ENCODE data around the gene CYB5D1. TPM values are rescaled to one million over a fixed set of nuclear protein-coding genes. Genes with fewer than 3 reads are reported as not detected.
A peak's percentile ranks its signal among the peaks of the same experiment; 100 is the strongest.

The CYB5D1 gene
- total RNA-seq, 1 donor from 2014 or later: 14.0 TPM

DNA sequence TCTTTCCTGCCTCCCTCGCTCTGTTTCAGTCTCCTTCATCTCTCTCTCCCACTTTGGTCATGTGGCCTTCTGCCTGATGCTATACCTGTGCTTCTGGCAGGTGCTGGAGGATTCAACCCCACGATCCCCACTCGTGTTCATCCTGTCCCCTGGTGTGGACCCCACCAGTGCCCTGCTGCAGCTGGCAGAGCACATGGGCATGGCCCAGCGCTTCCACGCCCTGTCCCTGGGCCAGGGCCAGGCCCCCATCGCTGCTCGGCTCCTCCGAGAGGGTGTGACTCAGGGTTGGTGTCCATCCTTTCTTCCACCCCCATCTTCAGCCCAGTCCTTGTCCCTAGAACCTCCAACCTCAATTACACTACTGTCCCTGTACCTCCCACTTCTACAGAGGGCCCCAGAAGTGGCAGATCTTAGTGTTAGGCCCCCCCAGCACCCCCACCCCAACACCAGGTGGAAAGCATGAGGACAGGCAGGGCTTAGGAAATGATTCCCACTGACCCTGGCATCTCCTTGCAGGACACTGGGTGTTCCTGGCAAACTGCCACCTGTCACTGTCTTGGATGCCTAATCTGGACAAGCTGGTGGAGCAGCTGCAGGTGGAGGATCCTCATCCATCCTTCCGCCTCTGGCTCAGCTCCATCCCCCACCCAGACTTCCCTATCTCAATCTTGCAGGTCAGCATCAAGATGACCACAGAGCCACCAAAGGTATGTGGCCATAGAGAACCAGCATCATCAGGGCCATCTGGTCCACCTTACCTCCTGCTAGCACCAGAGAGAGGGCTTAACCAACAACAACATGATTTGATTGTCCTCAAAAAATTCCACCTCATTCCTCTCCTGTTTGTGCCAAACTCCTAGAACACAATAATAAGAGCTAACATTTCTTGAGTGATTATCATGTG is 33.5 kb upstream of the CYB5D1 start:
- DNase-seq: no peak
- peaks cover 22% of the 10 kb centered on the region for H3K27me3 Mint-ChIP-seq
- intact Hi-C loops (cut with micrococcal nuclease): no loop called here
- no peaks in the 10 kb centered on the region for H3K36me3 Mint-ChIP-seq (ENCODE audit: low read depth)
- no peak overlapping the region for H3K27ac Mint-ChIP-seq
- H3K9me3 Mint-ChIP-seq: no peaks in the 10 kb centered on the region
- no peak overlapping the region for H3K4me3 Mint-ChIP-seq
- H3K4me1 Mint-ChIP-seq: peaks cover 7% of the 10 kb centered on the region

DNA sequence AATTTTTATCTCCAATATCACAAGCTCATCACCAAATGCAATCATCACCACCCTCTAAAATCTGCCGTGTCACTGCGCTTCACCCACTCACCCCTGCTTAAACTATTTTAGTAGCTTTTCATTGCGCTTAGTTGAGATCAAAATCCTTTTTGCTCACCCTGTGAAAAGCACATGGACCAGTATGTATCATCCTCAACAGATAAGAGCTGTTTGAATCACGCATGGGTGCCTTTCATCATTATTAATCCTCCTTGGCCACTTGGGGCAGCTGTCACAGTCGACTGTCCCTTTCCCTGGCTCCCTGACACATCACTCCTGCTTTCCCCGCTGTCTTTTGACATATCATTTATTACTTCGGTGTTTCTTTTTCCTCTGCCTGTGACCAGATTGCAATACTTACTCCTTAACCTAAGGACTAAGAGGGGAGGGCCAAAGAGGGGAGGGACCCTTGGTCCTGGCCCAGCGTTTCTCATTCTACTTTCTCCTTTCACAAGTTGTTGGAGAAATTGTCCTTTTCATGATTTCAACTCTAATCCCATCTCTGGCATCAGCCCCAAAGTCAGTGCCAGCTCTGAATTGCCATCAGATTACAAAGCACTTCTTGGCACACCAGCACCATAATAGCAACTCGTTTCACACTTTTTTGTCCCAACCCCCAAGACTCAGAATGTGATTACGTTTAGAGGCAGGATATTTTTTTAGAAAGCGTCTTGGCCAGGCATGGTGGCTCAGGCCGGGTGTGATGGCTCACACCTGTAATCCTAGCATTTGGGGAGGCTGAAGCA is 32.4 kb upstream of the CYB5D1 start:
- no peak for DNase-seq
- Mint-ChIP-seq H3K27ac (no peak overlapping the region), H3K36me3 (ENCODE audit: low read depth) (no peaks in the 10 kb centered on the region), H3K4me1 (peaks cover 7% of the 10 kb centered on the region), H3K4me3 (no peak overlapping the region), H3K9me3 (no peaks in the 10 kb centered on the region), H3K27me3 (peaks cover 24% of the 10 kb centered on the region)
- intact Hi-C loops (cut with micrococcal nuclease): no loop called here

DNA sequence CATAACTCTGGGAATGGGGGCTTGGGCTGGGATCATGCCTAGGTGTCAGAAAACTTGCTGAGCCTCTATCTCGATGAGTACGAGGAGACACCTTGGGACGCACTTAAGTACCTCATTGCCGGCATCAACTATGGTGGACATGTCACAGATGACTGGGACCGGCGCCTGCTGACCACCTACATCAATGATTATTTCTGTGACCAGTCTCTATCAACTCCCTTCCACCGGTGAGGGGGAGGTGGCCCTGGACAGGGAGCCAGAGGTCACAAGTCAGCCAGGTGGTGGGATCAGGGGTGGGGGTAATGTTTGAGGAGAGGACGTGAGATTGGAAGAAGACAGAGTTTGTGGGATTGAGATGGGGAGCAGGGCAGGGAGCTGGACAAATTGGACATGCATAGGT is 27.2 kb upstream of the CYB5D1 start:
- intact Hi-C loops (cut with micrococcal nuclease): loop anchor here (10.0 kb wide), 1 partner anchor 256 kb away; the partner anchor contains the start of gene CD68
- no peaks in the 10 kb centered on the region for H3K9me3 Mint-ChIP-seq
- H3K4me3 Mint-ChIP-seq: no peak overlapping the region
- DNase-seq: no peak
- H3K27me3 Mint-ChIP-seq: peaks cover 34% of the 10 kb centered on the region
- peaks cover 14% of the 10 kb centered on the region for H3K4me1 Mint-ChIP-seq
- no peaks in the 10 kb centered on the region for H3K36me3 Mint-ChIP-seq (ENCODE audit: low read depth)
- H3K27ac Mint-ChIP-seq: no peak overlapping the region

DNA sequence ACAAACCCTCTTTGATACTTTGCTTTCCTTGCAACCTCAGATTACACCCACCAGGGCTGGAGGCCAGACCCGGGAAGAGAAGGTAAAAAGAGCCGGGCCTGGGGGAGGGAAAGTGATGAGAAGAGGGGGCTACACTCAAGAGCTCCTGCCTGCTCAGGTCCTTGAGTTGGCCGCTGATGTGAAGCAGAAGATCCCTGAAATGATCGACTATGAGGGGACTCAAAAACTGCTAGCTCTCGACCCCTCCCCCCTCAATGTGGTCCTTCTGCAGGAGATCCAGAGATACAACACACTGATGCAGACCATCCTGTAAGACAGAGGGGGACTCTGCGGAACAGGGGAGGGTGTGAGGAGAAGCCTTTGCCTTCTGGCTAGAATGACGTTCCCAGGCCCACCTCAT is 26.6 kb upstream of the CYB5D1 start:
- intact Hi-C loops (cut with micrococcal nuclease): loop anchor here (10.0 kb wide), 1 partner anchor 256 kb away; the partner anchor contains the start of gene CD68
- Mint-ChIP-seq H3K36me3 (ENCODE audit: low read depth) (no peaks in the 10 kb centered on the region), H3K4me3 (no peak overlapping the region), H3K27me3 (peaks cover 32% of the 10 kb centered on the region), H3K27ac (no peak overlapping the region), H3K4me1 (peaks cover 17% of the 10 kb centered on the region), H3K9me3 (no peaks in the 10 kb centered on the region)
- DNase-seq: no peak

DNA sequence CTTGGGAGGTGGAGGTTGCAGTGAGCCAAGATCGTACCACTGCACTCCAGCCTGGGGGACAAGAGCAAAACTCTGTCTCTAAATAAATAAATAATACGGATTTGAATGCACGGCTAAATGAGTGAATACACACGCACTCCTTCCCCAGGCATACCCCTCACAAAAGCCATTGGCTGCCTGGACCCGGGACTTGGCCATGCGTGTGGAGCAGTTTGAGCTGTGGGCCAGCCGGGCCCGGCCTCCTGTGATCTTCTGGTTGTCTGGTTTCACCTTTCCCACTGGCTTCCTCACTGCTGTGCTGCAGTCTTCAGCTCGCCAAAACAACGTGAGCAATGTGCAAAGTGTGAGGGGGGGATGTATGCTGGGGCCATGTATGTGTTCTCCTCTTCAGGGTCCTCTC is 25.4 kb upstream of the CYB5D1 start:
- H3K27ac Mint-ChIP-seq: no peak overlapping the region
- intact Hi-C loops (cut with micrococcal nuclease): loop anchor here (10.0 kb wide), 1 partner anchor 258 kb away; the partner anchor contains the start of gene CD68
- no peak overlapping the region for H3K4me3 Mint-ChIP-seq
- no peak for DNase-seq
- H3K27me3 Mint-ChIP-seq: peaks cover 25% of the 10 kb centered on the region
- no peaks in the 10 kb centered on the region for H3K9me3 Mint-ChIP-seq
- no peaks in the 10 kb centered on the region for H3K36me3 Mint-ChIP-seq (ENCODE audit: low read depth)
- peaks cover 28% of the 10 kb centered on the region for H3K4me1 Mint-ChIP-seq

DNA sequence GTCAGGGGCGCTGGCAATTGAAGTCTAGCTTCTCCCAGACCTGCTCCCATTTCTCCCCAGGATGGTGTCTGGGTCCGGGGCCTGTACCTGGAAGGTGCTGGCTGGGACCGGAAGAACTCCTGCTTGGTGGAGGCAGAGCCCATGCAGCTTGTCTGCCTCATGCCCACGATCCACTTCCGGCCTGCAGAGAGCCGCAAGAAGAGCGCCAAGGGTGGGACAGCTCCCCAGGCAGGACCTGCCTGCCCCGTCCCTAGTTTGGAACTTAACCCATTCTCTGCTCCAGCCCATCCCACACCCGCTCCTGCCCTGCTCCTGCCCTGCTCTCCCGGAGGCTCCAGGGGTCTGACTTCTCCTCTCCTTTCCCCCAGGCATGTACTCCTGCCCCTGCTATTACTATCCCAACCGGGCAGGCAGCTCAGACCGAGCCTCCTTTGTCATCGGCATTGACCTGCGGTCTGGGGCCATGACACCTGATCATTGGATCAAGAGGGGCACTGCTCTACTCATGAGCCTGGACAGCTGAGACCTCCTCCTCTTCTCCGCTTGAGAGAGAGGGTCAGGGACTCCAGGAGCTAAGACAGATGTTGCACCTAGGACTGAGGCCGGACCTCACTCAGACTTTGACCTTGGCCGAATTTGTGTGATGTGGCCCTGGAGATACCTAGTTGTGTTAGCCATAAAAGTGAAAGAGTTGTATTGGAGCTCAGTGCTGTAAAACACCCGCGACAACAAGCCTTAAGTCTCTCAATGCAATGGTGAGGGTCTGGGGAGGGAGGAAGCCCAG is 24.6 kb upstream of the CYB5D1 start:
- peak overlapping the region; percentile 87 for H3K4me3 Mint-ChIP-seq
- intact Hi-C loops (cut with micrococcal nuclease): loop anchor here (10.0 kb wide), 1 partner anchor 258 kb away; the partner anchor contains the start of gene CD68
- peak overlapping the region; percentile 83 for H3K27ac Mint-ChIP-seq
- no peaks in the 10 kb centered on the region for H3K36me3 Mint-ChIP-seq (ENCODE audit: low read depth)
- peak; percentile 61 for DNase-seq
- peaks cover 33% of the 10 kb centered on the region for H3K4me1 Mint-ChIP-seq
- H3K27me3 Mint-ChIP-seq: peaks cover 20% of the 10 kb centered on the region
- no peaks in the 10 kb centered on the region for H3K9me3 Mint-ChIP-seq

DNA sequence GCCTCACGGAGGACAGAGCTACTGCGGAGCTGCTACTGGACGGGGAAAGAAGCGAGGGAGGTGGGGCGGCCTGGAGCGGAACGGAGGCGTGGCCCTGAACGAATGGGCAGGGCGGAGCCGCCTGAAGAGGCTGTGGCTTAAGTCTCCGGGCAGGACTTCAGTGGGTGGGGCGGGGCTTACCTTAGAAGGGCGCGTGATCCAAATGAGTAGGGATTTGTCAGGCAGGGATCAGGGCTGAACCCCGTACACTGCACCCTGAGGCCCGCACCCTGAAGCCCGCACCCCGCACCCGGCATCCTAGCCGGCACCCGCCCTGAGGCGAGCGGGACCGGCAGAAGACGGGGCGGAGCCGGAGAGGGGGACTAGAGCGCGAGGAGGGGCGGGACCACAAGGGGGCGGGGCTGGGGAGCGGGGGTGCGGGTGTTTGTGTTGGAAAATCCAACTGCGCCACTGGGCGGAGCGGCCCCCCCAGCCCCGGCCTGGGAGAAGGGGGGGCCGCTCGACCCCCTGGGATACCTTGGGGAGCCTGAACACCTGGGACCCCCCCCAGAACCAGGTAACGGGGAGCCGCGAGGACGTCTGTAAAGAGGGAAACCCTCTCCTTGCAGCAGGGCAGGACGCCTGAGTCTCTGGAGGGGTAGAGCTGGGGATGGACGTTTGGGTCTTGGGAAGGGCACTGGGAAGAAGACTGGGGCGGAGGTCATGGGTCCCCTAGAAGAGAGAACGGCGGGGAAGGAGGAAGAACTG is 23.8 kb upstream of the CYB5D1 start, which contains the start of gene KDM6B:
TSS of gene KDM6B (plus strand) at position 423 of the 747 bp plus-strand sequence. CDS start 11,338 bp downstream, outside the sequence.
- DNase-seq: peak; percentile 97
- no peaks in the 10 kb centered on the region for H3K9me3 Mint-ChIP-seq
- peaks cover 20% of the 10 kb centered on the region for H3K27me3 Mint-ChIP-seq
- intact Hi-C loops (cut with micrococcal nuclease): loop anchor here (1.0 to 10.0 kb wide), 3 partner anchors 8 to 259 kb away; partner anchors contain the start of gene CD68
- peak within 1 kb of the TSS; percentile 87 for H3K4me3 Mint-ChIP-seq
- H3K27ac Mint-ChIP-seq: peak within 1 kb of the TSS; percentile 95
- peaks cover 39% of the 10 kb centered on the region for H3K4me1 Mint-ChIP-seq
- peaks cover 3% of the 10 kb centered on the region for H3K36me3 Mint-ChIP-seq (ENCODE audit: low read depth)

DNA sequence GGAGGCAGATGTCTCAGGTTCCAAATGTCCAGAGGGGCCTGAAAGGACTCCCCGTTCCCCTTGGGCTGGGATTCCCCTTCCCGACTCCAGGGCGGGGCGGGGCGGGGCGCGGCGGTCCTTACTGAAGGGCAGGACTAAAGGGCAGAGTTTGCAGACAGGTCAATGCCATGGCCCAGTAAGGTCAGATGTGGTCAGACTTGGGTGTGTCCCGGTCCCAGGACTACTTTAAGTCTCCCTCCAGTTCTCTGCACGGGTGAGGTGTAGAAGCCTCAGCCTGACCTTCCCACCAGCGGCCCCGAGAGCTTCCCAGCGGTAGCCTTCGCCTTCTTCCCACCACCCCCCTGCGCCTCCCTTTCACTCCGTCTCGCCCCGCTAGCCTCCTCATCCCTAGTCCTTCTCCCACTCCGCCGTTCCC is 23.3 kb upstream of the CYB5D1 start:
- H3K27me3 Mint-ChIP-seq: peaks cover 17% of the 10 kb centered on the region
- no peak for DNase-seq
- no peaks in the 10 kb centered on the region for H3K9me3 Mint-ChIP-seq
- peak overlapping the region; percentile 87 for H3K4me3 Mint-ChIP-seq
- intact Hi-C loops (cut with micrococcal nuclease): loop anchor here (1.0 to 10.0 kb wide), 3 partner anchors 8 to 260 kb away; partner anchors contain the start of gene CD68
- H3K27ac Mint-ChIP-seq: peak overlapping the region; percentile 95
- H3K4me1 Mint-ChIP-seq: peaks cover 45% of the 10 kb centered on the region
- peaks cover 5% of the 10 kb centered on the region for H3K36me3 Mint-ChIP-seq (ENCODE audit: low read depth)

DNA sequence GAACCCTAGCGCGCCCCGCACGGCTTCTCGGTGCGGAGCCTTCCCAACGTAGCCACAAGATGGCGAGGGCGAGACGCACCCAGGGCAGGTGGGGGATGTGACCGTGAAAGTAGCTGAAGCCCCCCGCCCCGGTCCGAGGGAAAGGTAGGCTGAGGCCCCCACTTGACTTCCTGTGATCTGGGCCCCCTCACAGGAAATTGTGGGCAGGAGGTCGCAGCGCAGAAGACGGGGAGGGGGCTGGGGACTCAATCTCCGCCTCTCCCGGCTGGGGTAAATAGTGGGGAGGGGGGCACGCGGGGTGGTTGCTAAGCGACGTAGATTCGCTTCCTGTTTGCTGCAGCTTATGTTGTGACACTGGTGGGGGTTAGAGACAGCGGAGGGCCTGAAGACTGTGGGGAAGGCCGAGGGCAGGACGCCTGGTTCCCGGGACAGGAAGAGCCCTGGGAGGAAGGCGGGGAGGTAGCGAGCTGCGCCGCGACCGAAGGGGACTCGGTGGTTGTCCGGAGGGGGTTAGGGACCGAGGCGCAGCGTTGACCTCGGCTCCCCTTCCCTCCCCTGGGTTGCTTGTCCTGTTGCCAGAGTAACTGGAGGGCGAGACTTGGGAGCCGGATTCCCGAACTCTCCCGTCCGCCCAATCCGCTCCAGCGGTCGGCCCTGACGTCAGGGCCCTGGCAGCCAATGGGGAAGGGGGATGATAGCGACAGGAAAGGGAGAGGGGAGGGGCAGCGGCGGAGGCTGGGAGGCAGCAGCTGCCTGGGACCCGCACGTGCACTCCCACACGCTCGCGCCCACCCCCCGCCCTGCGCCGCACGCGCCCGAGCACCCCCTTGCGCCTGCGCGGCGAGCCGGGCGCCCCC is 22.6 kb upstream of the CYB5D1 start:
- intact Hi-C loops (cut with micrococcal nuclease): loop anchor here (1.0 to 10.0 kb wide), 4 partner anchors 7 to 260 kb away; partner anchors contain the start of genes CD68 and NAA38
- Mint-ChIP-seq H3K27me3 (peaks cover 17% of the 10 kb centered on the region), H3K4me1 (peaks cover 50% of the 10 kb centered on the region), H3K36me3 (ENCODE audit: low read depth) (peaks cover 8% of the 10 kb centered on the region), H3K9me3 (no peaks in the 10 kb centered on the region), H3K4me3 (peak overlapping the region; percentile 87), H3K27ac (peak overlapping the region; percentile 95)
- DNase-seq: peak; percentile 94

DNA sequence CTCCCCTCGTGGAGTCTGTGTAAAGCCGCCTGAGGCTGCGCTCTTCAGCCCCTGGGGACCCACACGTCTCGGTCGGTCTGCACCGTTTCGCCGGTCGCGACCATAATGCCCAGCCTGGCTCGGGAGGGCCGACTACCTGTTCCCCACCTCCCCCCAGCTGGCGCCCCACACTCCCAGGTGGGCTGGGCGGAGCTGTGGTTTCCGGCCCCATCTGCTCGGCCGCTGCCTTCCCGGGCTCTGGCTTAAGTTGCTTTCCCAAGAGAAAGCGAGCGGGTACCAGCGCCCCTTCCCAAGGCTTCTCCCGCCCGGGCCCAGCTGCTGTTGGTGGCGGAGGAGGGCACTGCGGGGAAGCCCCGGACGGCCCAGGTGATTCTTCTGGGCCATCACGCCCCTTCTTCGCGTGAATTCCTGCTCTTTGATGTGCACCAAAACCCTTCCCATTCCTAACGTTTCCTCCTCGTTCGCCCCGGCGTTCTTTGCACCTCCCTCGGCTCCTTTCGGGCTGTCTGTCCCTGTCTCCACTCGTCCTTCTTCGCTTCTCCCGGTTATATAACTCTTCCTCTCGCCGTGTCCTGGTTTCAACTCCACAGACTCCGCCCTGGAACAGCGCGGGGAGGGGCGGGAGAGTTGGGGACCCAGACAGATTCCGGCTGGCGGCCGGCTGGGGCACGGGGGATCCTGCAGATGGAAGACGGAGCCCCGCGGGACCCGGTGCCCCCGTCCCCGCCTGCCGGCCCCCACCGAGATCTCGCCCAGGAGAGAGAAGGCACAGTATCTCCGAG is 21.8 kb upstream of the CYB5D1 start:
- peak overlapping the region; percentile 87 for H3K4me3 Mint-ChIP-seq
- H3K27me3 Mint-ChIP-seq: peaks cover 15% of the 10 kb centered on the region
- H3K4me1 Mint-ChIP-seq: peaks cover 58% of the 10 kb centered on the region
- intact Hi-C loops (cut with micrococcal nuclease): loop anchor here (1.0 to 10.0 kb wide), 2 partner anchors 21 to 261 kb away; partner anchors contain the start of genes CD68 and NAA38
- peak overlapping the region; percentile 88 for H3K27ac Mint-ChIP-seq
- peak; percentile 80 for DNase-seq
- H3K9me3 Mint-ChIP-seq: no peaks in the 10 kb centered on the region
- peaks cover 13% of the 10 kb centered on the region for H3K36me3 Mint-ChIP-seq (ENCODE audit: low read depth)
